NB4 (cell line): ENCODE measurements around the gene MON1A.

Experiments used
- POLR2A ChIP-seq: IDR thresholded peaks from 2 replicates; pipeline ENCODE4 v1.6.1; 2011; ENCODE audit warnings: mild to moderate bottlenecking; ENCODE audit not compliant: insufficient read length; ENCODE audit errors: extremely low read depth
- TF ChIP-seq, protein P1 (sequence below): IDR thresholded peaks from one replicate; pipeline ENCODE4 v1.5.1; 2012; ENCODE audit warnings: low read depth, low read length

DNA sequence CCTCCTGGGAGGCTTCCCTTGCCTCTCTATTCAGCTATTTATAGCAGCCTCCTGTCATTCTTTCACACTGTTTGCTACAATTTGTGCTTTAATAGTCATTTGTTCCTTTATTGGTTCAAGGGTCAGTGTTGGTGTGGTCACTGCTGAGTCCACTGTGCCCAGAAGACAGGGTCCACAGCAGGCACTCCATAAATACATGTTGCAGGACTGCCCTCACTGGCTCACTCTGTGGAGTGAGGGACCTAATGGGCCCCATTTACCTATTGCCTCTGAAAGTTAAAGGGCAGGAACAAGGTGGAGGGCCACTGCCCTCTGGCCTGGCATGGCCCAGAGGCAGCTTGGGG lies 42.7 kb downstream of the MON1A start:
- TF ChIP-seq, protein P1, sequence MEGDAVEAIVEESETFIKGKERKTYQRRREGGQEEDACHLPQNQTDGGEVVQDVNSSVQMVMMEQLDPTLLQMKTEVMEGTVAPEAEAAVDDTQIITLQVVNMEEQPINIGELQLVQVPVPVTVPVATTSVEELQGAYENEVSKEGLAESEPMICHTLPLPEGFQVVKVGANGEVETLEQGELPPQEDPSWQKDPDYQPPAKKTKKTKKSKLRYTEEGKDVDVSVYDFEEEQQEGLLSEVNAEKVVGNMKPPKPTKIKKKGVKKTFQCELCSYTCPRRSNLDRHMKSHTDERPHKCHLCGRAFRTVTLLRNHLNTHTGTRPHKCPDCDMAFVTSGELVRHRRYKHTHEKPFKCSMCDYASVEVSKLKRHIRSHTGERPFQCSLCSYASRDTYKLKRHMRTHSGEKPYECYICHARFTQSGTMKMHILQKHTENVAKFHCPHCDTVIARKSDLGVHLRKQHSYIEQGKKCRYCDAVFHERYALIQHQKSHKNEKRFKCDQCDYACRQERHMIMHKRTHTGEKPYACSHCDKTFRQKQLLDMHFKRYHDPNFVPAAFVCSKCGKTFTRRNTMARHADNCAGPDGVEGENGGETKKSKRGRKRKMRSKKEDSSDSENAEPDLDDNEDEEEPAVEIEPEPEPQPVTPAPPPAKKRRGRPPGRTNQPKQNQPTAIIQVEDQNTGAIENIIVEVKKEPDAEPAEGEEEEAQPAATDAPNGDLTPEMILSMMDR, result no peak
- no peak for TF ChIP-seq POLR2A
